ENCODE results near the gene OR10C1.

- TF ChIP-seq GATA2 (IDR thresholded peaks at IDR 0.05; ENCODE audit: low read depth, low read length) (no peak), GATA3 (IDR thresholded peaks at IDR 0.05; ENCODE audit: low read depth, low read length) (no peak)
Measured at GRCh38 chr6:29425075-29425474, 14.0 kb upstream of the OR10C1 start.

Measured in SH-SY5Y (cell line).